Activated CD4-positive, alpha-beta T cell treated with anti-CD3 and anti-CD28 coated beads for 24 hours (primary cell): Measurements from ENCODE around the gene RASAL3.
"Not testable (repeated sequence)": the region's sequence is repeated elsewhere in the genome, so short reads cannot be mapped to it uniquely, and the experiment has no call there.

Experiments used
- DNase-seq, 2 donors: peaks; one replicate each; pipeline ENCODE4 v3.0.0-alpha.2; 2020; ENCODE audit warnings: low read depth in 2 of 2

The RASAL3 gene

DNA sequence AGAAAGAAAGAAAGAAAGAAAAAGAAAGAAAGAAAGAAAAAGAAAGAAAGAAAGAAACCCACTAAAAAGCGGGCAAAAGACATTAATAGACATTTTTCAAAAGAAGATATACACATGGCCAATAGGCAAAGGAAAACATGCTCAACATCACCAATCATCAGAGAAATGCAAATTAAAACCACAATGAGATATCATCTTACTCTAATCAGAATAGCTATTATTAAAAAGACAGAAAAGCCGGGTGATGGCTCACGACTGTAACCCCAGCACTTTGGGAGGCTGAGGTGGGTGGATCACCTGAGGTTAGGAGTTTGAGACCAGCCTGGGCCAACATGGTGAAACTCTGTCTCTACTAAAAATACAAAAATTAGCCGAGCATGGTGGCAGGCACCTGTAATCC, 9.5 kb upstream of the RASAL3 start:
- DNase-seq: not testable (repeated sequence)

DNA sequence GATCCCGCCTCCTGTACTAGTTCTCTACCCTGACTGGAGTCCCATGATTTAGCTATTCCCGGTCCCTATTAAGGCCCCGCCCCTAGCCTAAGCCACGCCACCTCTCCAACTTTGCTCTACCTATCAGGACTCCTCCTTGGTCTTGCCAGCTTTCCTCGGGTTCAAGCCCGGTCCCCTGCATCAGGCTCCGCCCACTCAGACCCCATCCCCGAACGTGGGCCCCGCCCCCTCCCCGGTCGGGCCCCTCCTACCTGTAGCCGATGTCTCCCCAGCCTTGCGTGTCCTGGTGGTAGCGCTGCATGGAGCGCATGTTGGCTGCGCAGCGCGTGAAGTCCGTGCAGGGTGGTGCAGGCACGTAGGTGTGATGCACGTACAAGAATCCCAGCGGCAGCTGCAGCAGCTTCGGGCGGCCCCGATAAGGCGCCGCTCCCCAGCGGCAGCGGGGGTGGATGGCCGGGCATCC, 7.3 kb upstream of the RASAL3 start:
- no peak for DNase-seq

DNA sequence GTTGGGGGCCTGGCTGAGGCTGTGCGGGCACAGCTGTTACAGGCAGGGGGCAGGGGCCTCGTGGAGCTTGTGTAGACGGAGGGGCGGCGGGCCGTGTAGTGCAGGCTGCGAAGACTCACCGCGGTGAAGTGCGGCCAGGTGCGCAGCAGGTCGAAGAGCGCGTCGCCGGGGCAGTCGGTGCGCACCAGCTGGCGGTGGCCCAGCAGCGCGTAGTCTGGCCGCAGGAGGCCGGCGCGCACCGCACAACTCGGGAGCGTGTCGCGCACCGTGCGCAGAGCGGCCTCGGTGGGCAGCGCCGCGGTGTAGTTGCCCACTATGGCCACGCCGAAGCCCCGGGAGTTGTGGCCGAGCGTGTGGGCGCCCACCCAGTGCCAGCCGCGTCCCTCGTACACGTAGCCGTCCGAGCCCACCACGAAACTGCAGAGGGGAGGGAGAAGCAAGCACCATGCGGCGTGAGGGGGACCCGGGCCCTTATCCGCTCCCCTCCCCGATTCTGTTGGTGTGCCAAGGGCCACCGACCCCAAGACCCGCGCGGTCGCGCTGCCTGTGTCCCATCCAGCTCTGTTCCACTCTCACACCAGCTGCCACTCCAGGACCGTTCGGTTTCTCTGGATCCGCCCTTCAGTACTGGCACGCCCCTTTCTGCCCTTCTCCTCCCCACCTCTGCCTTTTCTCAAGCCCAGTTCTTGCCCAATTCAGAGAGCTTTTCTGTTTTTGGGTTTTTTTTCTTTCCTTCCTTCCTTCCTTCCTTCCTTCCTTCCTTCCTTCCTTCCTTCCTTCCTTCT, 5.4 kb upstream of the RASAL3 start:
- DNase-seq: no peak

DNA sequence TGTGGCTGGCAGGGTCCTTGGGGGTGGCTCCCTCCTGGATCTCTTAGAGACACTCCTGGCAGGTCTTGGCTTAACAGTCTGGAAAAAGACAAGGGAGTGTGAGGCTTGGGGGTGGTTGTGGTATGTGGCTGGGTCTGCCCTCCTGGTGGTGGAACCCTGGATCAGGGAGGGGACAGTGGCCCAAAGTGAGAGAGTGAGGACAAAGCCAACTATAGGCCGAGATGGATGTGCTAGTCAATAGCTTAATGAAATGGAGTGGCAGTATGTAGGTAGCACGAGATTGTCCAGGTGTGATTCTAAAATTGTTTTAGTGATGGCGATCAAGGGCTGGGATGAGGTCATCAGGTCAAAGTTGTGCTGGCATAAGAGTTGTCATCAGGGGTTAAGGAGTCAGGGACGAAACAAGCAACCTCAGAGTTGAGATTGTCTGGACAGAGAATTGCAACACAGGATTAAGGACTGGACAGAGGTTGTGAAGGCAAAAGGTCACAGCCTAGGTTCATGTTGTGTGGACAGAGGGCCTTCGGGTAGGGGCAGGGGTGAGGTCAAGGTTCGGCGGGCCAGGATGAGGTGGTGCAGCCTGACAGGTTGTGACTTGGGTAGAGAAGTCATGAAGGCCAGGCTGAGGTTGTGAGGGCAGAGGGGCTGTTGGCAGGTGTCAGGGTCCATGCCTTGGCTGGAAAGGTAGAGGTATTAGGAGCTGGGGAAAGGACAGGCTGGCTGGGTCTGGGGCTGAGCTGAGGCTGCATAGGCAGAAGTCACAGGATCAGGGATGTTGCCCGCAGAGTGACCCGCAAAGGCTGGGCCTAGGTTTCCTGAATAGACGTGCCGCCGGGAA, 4.5 kb upstream of the RASAL3 start:
- DNase-seq: no peak

DNA sequence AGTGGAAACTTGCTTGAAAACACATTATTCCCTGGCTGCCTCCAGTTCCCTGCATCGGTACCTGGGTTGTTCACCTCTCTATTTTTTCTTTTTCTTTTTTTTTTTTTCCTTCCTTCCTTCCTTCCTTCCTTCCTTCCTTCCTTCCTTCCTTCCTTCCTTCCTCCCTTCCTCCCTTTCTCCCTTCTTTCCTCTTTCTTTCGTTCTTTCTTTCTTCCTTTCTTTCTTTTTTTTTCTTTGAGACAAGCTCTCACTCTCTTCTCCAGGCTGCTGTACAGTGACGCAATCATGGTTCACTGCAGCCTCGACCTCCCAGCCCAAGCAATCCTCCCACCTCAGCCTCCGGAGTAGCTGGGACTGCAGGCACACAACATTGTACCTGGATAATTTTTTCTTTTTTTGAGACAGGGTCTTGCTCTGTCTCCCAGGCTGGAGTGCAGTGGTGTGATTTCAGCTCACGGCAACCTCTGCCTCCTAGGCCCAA, 3.4 kb upstream of the RASAL3 start:
- DNase-seq: no peak

DNA sequence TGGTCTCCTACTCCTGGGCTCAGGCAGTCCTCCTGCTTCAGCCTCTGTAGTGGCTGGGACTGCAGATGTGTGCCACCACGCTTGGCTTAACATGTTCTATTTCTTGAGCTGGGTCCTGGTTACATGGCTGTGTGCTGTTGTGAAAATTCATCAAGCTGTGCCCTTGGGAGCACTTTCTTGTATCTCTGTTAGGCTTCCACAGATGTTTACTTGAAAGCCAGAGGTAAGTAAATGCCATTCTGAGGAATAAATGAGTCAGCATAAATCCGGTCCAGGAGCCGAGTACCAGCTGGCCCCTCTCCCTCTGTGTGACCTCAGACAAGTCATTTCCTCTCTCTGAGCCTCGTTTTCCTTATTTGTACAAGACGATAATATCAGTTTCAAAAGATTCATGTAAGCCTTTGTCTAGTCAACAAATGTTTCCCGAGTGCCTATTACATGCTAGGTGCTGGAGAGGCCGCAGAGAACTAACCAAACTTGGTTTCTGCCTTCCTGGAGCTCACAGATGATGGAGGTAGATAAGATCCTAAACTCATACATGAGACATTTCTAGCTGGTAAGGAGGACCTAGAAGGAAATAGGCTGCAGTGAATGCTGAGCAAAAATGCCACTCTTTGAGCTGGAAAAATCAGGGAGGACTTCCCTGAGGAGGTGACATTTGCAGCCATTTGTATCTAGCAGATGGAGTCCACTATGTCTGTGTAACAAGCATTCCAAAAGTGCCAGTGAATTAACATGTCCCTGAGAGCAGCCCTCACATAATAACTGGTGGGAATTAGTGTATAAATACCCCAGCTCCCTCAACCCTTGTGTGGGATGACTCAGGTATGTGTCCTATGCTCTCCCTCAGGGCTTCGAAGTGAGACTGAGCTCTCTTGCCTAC, 2.7 kb upstream of the RASAL3 start:
- DNase-seq: peak in 1 of 2 donors; percentile 48

DNA sequence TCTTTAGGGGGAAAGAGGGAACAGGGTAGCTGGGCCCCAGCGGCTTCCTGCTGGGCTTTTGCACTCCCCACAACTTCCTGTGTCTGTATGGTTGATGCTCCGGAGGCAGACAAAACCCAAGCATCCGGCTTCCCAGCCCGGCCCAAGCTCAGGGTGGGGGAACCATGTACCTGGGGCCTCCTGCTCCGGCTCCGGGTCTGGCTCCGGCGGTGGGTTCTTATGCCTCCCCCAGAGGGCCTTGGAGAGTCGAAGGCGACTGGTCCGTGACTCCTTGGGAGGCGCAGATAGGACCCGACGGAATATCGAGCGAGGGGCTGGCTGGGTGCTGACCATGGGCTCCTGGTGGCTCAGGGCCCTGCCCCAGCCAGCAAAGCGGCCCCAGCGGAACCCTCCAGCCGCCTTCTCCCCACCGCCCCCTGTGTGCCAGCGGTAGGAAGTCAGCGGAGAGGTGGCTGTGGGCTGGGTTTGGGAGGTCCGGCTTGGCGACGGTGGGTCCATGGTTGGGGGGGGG, 428 bp downstream of the RASAL3 start:
- DNase-seq: peak; percentile 56 to 63

DNA sequence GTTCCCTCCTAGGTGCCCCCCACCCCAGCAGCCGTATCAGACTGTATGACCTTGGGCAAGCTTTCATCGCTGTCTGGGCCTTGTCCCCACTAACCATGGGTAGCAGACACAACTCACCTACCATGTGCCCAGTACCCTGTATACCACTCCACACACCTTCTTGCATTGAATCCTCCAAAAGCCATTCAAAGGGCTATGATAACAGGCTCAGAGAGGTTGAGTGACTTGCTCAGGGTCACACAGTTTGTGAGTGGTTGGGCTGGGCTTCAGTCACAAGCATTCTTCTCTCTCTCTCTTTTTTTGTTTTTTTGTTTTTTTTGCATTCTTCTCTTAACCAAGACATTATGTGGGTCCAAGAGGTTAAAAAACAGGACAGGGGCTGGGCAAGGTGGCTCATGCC, 2.6 kb downstream of the RASAL3 start:
- DNase-seq: no peak

DNA sequence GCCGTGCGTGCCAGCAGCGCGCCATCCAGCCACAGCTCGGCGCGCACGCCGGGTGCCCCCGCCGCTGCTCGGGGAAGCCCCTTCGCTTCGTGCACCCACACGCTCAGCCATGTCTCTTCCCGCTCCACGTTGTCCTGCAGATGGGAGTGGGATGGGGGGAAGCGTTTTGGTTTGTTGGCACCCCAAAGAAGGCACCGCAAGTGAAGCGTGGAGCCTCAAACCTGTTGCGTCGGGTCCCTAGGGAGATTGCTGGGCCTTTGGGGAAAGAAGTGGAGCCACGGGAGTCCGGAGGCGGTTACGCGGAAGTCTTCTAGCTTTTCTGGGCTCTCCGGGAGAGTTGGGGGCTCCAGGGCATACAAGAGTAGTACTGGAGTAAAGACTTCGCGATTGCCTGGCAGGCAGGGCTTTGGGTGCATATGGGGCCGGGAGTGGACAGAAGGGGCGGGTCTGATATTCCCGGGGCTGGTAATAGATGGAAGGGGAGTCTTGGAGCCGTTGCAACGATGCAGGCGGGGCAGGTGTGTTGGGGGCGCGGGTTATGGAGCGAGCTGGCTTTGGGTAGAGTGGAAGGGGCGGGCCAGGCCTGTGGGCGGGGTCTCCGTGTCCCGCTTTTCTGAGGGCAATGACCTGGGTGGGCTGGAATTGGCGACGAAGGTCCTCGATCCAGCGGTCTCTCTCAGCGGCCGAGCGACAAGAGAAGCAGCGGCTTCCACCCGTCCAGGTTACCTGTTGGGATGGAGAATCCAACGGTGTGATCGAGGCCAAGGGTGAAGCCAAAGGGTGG, 6.5 kb downstream of the RASAL3 start:
- DNase-seq: no peak

DNA sequence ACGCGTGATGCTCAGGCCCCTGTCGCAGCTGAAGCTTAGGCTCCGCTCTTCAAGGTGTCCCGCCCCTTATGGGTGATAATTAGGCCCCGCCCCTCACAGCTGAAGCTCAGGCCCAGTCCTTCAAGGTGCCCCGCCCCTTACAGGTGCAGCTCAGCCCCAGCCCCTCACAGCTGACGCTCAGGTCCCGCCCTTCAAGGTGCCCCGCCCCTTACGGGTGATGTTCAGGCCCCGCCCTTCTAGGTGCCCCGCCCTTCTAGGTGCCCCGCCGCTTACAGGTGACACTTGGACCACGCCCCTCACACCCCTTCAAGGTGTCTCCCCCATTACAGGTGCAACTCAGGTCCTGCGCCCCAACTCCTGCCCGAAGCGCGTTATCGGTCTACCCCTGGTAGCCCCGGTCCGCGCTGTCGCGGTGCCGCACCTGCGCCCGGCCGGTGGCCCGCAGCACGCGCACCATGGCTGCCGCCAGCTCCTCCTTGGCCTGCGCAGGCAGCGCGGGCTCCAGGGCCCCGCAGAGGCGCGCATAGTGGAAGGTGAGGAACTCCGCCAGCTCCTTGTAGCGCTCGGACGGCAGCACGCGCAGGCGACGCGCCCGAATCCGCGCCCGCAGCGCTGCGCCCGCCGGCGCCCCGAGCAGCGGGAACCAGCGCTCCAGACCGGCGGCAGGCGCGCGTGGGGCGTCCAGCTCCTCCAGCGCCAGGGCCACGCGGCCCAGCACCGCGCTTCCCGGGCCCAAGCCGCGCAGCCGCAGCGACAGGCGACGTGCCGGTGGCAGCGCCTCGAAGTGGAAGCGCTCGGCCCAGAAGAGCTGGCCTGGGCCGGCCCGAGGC, 7.3 kb downstream of the RASAL3 start:
- no peak for DNase-seq

DNA sequence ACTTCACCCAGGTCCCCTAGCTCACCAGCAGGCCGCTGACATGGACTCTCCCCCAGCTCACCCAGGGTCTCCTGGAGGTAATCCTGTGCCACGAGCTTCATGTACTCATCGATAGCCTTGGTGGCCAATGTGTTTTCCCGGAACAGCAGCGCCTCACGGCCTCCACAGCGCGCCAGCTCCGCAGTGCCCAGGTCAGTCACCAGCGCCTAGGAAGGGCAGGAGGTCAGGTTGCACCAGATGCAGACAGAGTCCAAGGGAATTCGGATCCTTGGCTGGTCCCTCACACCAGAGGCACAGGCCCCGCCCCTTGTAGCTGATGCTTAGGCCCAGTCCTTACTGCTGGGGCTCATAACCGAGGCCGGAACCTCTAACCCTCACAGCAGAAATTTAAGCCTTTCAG, 7.9 kb downstream of the RASAL3 start:
- no peak for DNase-seq

DNA sequence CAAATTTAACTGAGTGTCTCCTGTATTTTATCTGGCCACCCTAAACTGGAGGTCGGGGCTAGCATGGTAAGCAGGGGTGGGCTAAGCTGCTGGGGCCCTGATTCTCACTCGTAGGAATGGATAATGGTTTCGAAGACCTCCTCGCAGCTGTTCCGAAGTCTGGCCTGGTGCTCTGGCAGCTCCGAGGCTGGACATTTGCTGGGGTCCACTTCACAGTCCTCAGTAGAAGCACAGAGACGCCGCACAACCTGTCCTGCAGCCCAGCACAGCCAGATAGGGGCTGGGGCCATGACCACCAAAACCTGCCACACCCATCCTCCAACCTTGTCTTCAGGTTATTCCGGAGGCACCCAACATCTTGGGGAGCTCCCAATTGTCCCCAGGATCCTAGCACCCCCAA, 8.3 kb downstream of the RASAL3 start:
- DNase-seq: no peak

DNA sequence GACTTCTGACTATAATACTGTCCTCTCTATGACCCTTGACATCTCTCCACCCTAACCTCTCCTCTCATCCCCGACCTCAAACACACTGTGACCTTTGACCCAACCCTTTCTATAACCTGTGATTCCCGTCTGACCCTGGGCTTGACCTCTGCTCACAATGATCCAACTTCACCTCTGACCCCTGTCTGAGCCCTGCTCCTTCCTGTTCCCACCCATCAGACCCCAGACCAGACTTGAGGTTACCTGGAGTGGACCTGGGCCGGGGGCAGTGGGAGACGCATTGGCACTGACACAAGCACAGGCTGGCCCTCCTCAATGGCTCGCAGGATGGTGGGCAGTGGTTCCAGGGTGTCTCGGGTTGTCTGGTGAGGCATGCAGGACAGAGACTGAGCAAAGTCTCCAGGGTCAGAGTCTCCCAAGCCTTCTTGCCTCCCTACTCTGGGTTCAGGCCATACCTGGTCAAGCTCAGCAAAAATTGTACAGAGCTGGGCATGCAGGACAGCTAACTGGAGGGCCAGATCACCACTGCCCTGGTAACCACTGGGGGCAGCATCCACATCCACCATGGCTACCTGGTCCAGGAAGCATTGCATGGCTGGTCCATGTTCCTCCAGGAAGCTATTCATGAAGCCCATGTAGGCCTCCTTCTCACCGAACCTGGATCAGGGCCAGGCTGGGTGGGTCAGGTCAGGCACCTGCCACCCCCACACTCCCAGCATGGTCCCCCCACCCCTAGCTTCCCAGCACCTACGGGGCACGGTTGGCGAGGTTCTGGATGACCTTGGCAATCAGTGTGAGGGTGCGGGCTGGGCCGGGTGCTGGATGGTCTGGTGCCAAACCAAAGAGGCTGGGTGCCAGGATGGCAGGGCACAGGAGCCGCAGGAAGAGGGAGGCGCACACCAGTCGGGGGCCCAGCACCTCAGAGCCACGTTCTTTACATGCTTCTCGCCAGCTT, 10.2 kb downstream of the RASAL3 start:
- DNase-seq: no peak

DNA sequence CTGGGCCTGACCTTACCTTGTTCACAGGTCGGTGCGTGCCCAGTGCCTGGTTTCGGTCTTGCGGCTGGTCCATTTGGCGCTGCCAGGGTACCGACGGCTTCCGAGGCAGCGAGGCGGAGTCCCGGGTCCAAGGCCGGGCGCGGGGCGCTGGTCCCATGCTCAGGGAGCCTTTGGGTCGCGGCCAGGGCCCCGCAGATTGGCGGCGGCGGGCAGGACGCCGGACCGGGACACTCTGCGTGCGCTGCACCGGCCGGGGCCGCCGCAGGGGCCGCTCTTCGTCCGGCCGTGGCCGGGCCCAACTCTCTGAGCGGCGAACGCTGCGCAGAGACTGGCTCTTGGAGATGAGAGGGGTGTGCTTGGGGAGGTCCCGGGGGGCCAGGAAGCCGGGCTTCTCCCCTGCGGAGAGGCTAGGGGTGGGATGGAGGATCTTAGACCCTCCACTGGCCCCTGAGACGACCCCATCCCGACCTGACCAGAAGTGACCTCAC, 11.2 kb downstream of the RASAL3 start:
- DNase-seq: no peak

DNA sequence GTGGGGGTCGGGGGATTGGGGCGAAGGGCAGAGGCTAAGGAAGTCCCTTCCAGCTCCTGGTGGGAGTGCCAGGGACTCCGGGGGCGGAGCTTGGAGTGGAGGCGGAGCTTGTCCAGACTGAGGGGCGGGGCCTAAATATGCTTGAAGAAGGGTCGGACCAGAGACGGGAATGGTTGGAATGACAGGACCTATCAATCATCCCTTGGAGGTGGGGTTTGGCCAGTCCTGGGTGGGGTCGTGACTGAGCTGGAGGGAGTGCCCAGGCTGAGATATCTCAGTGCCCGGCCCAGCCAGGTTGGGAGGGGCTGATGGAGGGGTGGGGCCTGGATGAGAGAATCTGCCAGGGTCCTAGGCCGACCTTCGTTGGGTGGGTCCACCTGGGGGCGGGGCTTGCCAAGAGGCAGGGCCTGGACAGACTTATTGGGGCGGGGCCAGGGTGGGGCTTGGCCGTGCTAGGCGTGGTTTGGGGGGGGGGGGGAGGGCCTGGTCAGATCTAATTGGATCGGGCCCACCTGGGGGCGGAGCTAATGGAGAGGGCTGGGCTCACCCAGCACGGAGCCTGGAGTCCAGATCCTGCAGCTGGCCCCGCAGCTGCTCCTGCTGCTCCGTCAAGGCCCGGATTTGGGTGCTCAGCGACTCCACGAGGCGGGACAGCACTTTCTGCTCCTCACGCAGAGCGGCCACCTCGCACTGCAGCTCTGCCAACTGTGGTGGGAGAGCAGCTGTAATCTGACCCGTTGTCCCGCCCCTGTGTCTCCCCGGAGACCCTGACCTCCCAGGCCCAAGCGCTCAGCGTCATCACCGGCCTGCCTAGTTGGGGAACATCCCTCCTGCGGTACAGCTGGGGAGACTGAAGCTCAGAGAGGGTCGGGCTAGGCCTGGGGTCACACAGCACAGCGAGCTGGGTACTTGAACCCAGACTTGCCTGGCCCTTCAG, 12.0 kb downstream of the RASAL3 start:
- DNase-seq: no peak

DNA sequence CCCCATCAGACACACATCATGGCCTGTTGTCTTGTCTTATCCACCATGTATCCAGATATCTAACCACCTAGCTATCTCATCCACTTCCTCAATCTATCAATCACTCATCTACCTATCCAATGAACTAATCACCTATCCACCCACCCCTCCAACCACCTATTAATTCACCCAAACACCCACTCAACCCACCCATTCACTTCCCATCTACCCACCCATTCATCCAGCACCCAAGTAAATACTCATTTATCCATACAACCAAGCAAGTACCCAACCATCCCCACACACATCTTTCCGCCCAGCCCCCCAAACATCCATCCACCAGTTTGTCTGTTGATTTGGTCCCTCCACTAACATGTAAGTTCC, 13.8 kb downstream of the RASAL3 start:
- no peak for DNase-seq
